ENCODE measurements around the gene PLEKHG4B.
"Not testable (repeated sequence)": the region's sequence is repeated elsewhere in the genome, so short reads cannot be mapped to it uniquely, and the experiment has no call there.

Gene PLEKHG4B

DNA sequence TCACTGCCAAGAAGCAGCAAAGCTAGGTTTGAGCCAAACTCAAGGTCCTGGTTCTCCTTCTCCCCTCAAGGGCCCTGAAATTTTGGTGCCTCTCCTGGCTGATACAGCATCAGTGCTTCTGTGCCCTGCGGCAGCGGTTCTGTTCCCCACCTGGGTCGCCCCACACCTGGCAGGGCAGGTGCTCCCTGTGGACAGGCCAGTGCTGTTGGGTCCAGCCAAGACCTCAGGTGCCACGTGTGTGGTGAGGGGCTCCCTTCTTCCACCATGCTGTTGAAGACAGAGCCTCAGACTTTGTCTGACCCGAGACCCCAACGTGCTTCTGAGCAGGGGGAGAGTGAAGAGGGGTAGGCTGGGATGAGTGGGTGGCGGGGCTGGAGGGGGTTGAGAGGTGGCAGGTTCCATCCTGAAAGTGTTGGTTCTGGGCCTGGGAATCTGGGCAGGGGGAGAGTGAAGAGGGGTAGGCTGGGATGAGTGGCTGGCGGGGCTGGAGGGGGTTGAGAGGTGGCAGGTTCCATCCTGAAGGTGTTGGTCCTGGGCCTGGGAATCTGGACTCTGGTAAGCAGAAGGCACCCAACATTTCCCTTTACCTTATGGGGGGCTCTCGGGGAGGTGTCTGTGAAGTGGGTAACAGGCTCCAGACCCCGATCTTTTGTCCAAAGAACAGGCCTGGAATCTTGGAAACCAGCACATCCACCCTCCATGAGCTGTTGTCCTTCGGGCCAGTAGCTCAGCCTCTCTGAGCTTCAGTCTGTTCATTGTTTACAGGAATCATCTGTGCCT is 2.3 kb downstream of the PLEKHG4B start:
- no peak for DNase-seq

DNA sequence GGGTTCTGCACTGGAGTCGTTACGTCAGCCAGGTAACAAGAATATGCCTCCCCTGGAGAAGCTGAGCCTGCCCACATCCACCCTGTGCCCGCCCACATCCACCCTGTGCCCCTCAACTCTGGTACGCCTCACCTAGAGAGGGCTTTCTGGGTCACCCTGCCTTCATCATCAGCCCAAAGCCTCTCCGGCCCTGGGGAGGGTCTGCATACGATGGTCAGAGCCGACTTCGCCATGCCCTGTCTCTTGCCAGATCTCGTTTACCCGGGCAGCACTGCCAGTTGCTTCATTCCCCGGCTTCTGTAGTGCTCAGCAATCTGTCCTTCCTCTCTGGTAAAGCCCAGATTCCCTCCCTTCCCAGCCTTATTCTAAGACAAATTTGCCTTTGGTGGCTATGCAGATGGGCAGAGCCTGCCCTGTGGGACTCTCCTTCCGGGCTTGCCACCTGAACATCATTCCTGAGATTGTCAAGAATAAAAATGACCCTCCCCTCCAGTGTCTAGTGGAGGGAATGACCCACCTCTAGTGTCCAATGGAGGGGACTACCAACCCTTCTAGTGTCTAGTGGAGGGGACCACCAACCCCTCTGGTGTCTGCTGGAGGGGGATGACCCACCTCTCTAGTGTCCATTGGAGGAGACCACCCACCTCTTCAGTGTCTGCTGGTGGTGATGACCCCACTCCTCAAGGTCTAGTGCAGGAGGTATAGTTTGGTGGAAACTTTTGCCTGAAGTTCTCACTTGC is 3.4 kb downstream of the PLEKHG4B start:
- DNase-seq: no peak

DNA sequence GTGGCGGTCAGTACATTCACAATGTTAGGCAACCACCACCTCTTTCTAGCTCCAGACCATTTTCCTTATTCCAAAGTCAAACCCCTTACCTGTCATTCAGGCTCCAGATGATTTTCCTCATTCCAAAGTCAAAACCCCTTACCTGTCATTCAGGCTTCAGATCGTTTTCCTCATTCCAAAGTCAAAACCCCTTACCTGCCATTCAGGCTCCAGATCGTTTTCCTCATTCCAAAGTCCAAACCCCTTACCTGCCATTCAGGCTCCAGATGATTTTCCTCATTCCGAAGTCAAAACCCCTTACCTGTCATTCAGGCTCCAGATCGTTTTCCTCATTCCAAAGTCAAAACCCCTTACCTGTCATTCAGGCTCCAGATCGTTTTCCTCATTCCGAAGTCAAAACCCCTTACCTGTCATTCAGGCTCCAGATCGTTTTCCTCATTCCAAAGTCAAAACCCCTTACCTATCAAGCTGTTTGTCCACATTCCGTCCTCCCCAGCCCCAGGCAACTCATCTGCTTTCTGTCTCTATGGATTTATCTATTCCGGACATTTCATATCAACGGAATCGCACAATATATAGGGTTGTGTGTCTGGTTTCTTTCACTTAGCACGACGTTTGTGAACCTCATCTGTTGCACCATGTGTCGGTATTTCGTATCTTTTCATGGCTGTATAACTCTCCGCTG is 5.2 kb downstream of the PLEKHG4B start:
- no peak for DNase-seq

DNA sequence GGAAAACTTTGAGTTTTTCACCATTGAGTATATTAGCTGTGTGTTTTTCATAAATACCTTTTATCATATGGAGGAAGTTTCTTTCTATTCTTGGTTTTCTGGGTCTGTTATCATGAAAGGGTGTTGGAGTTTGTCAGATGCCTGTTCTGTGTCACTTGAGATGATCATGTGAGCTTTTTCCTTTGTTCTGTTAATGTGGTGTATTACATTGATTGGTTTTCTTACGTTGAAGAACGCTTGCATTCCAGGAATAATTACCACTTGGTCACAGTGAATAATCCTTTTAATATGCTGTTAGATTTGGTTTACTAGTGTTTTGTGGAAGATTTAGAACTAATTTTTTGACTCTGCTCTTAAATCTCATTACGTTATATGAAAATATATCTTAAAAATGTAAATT is 7.8 kb downstream of the PLEKHG4B start:
- no peak for DNase-seq

DNA sequence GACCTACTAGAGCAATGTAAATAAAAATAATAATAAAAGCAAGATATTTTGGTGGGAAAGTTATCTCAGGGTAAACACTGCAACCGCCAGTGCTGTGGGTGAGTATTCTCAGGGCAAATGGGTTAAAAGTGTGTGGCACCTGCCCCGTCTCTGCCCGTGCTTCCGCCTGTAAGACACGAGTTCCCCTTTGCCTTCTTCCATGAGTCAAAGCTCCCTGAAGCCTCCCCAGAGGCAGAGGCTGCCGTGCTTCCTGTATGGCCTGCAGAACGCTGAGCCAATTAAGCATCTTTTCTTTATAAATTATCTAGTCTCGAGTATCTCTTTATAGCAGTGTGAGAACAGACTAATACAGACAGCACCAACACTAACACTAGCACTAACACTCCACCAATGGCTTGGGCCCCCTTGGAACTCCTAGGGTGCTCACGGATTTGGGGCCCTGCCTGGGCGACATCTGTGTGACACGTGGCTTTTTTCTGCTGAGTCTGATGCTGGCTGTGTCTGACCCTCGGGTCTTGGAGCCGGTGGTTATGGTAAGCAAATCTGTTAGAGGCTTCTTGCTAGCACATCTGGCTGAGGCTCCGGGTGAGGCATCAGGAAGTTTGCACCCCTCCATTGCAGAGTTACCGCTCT is 10.6 kb downstream of the PLEKHG4B start:
- no peak for DNase-seq

DNA sequence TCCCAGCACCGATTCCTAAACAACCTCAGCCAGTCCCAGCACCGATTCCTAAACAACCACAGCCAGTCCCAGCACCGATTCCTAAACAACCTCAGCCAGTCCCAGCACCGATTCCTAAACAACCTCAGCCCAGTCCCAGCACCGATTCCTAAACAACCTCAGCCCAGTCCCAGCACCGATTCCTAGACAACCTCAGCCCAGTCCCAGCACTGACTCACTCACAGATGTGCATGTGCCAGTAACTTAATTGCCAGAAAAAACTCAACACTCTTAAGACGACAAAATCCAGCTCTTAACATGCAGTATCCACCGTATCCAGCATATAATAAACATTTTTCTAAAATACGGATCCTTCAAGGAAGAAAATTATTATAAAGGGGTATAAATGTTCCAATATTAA is 12.1 kb downstream of the PLEKHG4B start:
- DNase-seq: not testable (repeated sequence)

DNA sequence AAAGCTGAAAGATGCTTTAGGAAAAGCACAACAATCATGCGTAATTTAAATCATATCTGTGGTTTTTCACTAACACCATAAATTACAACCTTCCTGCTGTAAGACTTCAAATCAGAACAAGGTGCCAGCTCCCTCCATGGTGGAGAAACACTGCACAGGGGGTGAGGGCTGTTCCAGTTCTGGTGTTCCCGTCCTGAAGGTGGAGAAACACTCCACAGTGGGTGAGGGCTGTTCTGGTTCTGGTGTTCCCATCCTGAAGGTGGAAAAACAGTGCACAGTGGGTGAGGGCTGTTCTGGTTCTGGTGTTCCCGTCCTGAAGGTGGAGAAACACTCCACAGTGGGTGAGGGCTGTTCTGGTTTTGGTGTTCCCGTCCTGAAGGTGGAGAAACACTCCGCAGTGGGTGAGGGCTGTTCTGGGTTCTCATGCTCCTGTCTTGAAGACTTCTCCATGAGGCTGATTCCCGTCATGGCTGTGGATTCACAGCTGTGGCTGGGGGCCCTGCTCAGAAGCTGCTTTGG is 12.9 kb downstream of the PLEKHG4B start:
- DNase-seq: no peak

DNA sequence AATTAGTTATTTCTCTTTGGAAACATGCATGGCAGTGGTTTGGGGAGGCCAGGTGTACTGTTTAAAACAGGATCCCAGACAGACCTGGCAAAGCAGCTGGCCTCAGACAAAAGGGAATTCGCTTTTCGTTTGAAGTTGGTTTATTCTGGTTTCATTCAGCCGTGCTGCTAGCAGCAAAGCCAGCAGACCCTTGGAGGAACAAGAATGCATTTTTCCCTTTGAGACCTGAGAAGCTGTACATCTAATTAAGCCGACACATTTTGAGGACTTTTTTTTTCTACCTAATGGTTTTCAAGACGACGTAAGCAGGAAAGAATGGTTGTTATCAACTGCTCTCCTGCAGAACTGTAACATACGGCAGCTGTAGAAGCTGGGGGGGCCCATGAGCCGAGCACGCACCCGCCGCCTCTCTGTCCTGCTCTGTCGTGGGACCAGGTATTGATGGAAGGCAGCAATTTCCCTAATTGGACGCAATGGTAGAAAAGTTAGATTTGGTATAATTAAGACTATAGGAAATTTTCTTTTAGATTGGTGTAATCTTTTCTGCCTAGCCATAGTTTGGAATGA is 13.6 kb downstream of the PLEKHG4B start:
- no peak for DNase-seq

DNA sequence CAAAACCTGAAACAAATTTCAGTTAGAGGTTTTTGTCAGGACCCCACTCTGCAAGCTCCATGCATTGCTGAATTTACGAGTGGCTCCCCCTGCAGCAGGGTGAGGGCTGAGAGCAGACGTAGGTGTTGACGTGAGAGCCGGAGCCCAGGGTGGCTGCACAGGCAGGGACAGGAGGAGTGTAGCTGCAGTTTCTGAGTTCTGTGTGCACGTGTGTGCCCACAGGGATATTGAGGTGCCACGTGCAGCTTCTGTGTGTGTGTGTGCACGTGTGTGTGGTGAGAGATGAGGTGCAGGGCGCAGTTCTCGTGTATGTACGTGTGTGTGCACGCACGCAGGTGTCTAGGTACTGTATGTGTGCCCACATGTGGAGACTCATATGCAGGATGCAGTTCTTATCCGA is 14.6 kb downstream of the PLEKHG4B start:
- no peak for DNase-seq

DNA sequence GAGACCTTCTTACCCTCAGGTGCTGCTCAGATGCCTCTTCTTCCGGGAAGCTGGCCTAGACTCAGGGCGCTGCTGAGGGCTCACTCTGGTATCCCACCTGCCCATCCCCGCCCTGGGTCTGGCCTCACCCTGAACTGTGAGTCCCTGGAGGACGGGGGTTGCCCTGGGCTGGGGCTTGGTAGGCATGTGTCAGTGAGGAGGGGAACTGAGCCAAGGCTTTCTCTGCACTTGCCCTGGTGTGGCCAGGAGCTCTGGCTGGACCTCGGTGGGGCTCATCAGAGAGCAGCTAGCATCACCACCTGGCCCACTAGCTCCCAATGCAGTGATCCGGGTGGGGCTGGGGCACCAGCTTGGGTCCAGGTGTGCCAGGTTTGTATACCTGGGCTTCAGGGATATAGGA is 15.6 kb downstream of the PLEKHG4B start:
- no peak for DNase-seq

DNA sequence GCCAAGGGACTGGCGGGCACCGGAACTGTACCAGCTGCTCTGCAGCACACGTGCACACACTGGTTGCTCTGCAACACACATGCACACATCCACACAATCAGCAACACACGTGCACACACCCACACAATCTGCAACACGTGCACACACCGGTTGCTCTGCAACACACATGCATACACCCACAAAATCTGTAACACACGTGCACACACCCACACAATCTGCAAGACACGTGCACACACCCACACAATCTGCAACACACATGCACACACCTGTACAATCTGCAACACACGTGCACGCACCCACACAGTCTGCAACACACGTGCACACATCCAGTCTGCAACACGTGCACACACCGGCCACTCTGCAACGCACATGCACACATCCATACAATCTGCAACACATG is 17.9 kb downstream of the PLEKHG4B start:
- no peak for DNase-seq

DNA sequence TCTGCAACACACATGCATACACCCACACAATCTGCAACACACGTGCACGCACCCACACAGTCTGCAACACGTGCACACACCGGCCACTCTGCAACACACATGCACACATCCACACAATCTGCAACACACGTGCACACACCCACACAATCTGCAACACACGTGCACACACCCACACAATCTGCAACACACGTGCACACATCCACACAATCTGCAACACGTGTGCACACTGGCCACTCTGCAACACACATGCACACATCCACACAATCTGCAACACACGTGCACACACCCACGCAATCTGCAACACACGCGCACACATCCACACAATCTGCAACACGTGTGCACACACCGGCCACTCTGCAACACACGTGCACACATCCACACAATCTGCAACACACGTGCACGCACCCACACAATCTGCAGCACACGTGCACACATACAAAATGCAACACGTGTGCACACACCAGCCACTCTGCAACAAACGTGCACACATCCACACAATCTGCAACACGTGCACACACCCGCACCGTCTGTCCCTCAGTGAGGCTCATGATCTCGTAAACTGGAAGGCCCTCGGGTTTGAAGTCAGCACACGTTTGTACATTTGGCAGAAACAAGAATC is 18.4 kb downstream of the PLEKHG4B start:
- no peak for DNase-seq

DNA sequence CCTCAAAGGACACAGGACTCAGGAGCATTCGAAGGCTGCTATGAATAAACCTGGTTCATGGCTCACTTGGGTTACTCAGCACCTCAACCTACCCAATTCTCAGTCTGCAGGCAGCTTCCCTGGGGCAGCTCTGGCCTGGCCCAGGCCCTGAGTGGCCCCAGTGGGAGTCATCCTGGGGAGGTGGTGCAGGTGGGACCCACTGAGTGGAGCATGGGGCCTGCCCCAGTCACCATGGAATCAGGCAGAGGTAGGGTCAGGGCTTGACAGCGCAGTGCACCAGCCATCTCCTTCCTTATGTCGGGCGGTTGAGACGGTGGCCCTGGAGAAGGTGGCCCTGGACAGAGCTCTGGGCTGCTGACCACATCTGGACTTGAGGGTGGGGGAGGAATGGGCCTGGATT is 19.2 kb downstream of the PLEKHG4B start:
- no peak for DNase-seq

DNA sequence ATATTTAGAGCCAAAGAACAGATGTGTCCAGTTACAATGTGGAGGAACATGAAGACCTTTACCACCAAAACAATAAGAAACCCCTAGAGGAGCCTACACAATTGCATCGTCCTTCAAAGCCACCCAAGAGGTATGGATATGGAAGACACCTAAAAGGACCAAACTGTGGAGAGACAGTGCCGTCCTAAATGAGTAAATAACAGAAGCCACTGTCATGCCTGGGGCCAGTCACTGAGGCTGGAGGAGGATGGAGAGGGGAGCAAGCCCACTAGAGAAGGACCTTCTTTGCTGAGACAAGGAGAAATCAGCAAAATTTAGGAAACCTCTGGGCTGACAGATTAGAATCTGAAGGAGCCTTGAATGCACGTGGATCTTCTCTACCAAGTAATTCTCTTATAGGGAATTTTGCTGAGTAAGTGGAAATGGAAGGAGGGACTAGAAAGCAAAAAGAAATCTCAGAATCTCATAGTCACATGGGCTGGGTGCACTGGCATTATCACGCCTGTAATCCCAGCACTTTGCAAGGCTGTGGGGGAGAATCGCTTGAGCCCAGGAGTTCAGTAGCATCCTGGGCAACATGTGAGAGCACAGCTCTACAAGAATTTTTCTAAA is 27.6 kb downstream of the PLEKHG4B start:
- no peak for DNase-seq

DNA sequence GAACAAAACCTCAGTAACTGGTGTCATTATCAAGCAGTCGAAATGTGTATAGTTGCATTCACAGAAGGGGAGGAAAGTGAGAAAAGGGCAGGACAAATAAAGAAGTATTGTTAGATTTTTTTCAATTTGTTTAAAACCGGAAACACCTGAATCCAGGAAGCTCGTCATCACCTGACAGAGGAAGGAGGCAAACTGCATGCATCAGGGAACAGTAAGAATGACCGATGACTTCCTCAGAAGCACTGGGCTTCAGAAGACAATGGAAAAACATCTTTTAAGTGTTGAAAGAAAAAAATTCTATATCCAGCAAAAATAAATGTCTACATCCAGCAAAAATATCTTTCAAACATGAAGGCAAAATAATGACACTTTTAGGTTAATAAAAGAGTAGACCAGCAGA is 29.5 kb downstream of the PLEKHG4B start:
- no peak for DNase-seq

DNA sequence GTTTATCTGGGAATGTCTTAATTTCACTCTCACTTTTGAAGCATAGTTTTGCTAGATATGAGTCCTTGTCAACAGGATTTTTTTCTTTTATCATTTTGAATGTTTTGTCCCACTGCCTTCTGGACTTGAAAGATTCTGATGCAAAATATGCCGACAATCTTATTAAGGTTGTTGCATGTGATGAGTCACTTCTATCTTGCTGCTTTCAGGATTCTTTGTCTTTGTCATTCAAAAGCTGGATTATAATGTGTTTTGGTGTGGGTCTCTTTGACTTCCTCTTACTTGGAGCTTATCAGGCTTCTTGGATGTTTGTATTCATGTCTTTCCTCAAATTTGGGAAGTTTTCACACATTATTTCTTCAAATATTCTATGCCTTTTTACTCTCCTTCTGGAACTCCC is 33.8 kb downstream of the PLEKHG4B start:
- no peak for DNase-seq

DNA sequence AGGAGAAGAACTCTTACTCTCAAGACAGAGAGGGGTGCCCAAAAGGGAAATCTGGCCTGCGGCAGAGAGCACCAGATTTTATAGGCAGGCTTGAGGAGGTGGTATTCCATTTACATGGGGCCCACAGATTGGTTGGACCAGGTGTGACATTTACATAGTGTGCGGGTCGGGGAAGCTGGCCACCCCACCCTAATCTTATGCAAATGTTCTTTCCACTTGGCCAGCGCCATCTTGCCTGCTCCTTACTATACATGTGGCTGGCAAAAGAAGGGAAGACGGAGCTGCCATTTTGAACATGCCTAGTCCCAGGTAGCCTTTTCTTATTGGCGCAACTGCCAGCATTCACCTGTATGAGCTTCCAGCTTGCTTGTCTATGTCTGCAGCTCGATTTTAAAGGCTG is 34.8 kb downstream of the PLEKHG4B start:
- no peak for DNase-seq

DNA sequence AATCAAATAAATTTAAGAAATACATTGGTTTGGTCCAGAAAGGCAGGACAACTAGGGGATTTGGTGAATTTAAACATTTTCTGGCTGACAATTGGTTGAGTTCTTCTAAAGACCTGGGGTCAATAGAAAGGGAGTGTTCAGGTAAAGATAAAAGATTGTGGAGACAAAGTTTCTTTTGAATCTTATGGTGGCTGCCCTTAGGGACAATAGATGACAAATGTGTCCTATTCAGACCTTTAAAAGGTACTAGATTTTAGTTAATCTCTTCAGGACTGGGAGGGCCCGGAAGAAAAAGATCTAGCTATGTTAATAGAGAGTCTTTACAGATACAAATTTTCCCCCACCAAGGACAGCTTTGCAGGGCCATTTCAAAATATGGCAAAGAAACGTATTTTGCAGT is 35.9 kb downstream of the PLEKHG4B start:
- no peak for DNase-seq

DNA sequence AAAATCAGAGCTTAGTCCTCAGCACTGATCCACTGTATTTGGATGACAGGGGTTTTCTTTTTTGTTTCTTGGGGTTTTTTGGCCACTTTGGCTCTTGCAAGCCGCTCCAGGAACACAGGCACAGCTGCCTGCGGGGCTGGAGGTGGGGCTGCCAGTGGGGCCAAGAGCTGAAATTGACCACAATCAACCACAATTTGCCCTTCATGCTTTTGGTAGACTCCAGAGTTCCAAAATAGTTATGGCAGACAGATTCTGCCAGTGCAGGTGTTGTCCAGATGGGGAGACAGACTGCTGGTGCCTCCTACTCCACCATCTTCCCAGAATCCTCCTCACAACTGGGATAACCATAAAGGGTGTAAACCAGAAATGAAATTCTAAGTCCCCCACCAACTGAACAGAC is 36.5 kb downstream of the PLEKHG4B start:
- no peak for DNase-seq

DNA sequence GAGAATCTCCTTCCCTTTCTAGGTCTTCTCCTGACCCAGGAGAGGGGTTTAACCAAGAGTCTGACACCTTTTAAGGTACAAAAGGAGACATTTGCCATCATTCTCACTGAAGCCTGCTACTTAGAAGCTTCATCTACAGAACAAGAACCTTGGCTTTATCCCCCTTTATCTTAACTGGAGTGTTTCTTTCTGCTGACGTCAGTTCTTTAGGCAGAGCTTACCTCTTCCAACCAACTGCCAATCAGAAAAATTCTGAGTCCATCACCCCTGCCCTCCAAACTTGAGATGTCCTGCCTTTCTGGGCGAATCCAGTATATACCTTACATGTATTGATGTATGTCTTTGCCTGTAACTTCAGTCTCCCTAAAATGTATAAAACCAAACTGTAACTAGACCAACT is 37.2 kb downstream of the PLEKHG4B start:
- DNase-seq: no peak

DNA sequence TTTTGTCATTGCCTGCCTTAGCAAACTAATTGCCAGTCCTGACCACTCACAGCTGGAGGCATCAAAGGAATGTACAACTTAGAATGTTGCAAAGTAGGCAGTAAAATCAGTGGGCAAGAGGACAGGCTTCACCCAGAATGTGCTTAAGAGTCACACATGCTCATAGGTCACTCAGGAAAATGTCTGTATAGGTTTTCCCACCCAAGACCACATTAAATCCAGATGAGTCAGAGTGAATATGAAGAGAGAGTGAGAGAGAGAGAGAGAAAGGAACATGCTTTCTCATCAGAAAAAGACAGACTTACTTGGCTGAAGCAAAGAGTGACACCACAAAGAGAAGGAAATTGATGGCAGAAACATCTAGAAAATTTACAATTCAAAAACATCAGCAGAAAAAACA is 37.9 kb downstream of the PLEKHG4B start:
- DNase-seq: no peak

DNA sequence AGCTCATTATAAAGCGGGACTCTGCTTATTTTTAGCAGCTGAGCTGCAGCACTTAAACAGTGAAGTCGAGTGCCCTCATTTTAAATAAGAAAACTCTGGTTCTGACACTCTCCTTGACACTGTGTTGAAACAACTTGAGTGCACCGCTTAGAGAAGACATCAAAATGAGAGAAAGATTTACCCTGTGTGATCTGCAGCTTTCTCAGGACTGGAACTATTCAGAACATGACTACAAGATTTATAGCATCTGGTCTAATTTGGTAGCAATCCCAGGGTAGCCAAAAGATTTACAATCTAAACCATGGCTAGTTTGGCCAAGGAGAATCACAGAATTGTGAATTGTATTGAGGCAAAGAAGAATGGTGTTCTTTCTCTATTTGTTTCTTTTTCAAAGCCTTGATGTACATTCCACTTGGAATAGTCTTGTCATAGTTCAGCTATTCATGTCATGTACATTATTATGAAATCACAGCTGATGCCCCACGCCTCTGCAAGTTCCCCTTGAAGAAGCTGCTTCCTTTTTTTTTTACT is 38.7 kb downstream of the PLEKHG4B start:
- no peak for DNase-seq

Measured in activated effector memory CD4-positive, alpha-beta T cell treated with anti-CD3 and anti-CD28 coated beads, Interleukin-2, amount 50 U/mL, for 16 hours (primary cell).